Measurements from ENCODE around the gene SLC50A1. TPM values are rescaled to one million over a fixed set of nuclear protein-coding genes. Genes with fewer than 3 reads are reported as not detected.

SLC50A1 gene
- total and polyA plus RNA-seq, 12 donors: 5.5 to 33.7 (median 8.2) TPM

- Histone ChIP-seq H3K4me3 (no peak overlapping the region), H3K9me3 (no peaks in the 10 kb centered on the region), H3K4me1 (peaks cover 0 to 14% (median 8%) of the 10 kb centered on the region in 9 donors), H3K27me3 (no peaks in the 10 kb centered on the region), H3K36me3 (no peaks in the 10 kb centered on the region), H3K27ac (no peak overlapping the region)
- DNase-seq (no peak), ATAC-seq (no peak)
- 89 to 90% methylated on average over 20 of the region's 20 CpGs for WGBS, 2 donors
- no peak for TF ChIP-seq CTCF (IDR thresholded peaks at IDR 0.05)
- intact Hi-C loops (cut with DNase I): no loop called here
Observed at GRCh38 chr1:155183775-155184221, 48.1 kb downstream of the SLC50A1 start.

DNA sequence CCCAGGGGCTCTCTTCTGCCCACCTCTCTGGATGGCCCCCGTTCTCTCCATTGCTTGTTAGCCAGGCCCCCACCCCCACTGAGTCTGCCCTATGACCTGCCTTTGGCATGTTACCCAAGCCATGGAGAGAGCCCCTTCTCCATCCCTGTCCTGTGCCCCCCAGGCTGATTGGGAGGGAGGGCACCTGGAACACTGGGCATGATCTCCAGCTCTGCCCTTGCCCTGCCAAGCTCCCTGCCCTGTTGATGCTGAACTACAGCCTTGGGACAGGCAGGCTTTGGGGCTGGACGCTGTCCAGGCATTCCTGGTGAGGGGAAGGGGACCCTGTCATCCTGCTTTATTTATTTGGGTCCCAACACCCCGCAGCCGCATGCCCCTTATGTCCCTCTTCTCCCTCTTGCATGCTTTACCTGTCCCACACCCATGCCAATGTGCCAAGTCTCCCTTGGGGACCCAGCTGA is 48.7 kb downstream of the SLC50A1 start:
- 90 to 95% methylated on average over 4 of the region's 4 CpGs for WGBS, 2 donors
- Histone ChIP-seq H3K27ac (peak overlapping the region in 5 of 10 donors; percentile 53 to 75 (median 66)), H3K4me1 (peaks cover 0 to 14% (median 8%) of the 10 kb centered on the region in 9 donors), H3K4me3 (no peak overlapping the region), H3K36me3 (no peaks in the 10 kb centered on the region), H3K27me3 (no peaks in the 10 kb centered on the region), H3K9me3 (no peaks in the 10 kb centered on the region)
- ATAC-seq (peak in 1 of 8 donors; percentile 5), DNase-seq (no peak)
- TF ChIP-seq CTCF (IDR thresholded peaks at IDR 0.05): no peak
- intact Hi-C loops (cut with DNase I): no loop called here

- H3K36me3 ChIP-seq: no peaks in the 10 kb centered on the region
- H3K9me3 ChIP-seq: no peaks in the 10 kb centered on the region
- ATAC-seq (peak; percentile 47 to 83 (median 67)), DNase-seq (peak in 1 of 2 donors; percentile 48)
- H3K4me1 ChIP-seq: peaks cover 0 to 14% (median 8%) of the 10 kb centered on the region in 9 donors
- H3K4me3 ChIP-seq: no peak overlapping the region
- peak overlapping the region in 9 of 10 donors; percentile 19 to 75 (median 64) for H3K27ac ChIP-seq
- WGBS, 2 donors: 39 to 48% methylated on average over 21 of the region's 21 CpGs
- TF ChIP-seq CTCF (IDR thresholded peaks at IDR 0.05): no peak
- H3K27me3 ChIP-seq: no peaks in the 10 kb centered on the region
- intact Hi-C loops (cut with DNase I): no loop called here
Observed at GRCh38 chr1:155184835-155185782, 49.5 kb downstream of the SLC50A1 start.

DNA sequence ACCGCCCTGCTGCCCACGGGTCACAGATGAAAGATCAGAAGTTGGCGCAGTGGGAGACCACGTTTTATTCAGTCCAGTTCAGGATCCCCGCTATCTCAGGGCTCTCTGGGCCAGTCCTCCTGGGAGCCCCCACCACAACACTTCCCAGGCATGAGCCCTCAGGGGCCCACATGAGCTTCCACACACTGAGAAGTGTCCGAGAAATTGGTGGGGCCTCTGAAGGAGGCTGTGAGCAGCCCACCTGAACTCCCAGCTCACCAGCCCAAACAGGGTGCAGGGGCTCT is 50.1 kb downstream of the SLC50A1 start:
- ATAC-seq: peak in 1 of 8 donors; percentile 2
- H3K4me1 ChIP-seq: peaks cover 0 to 14% (median 8%) of the 10 kb centered on the region in 9 donors

More for the DNA sequence above, 50.1 kb downstream of the SLC50A1 start:
- intact Hi-C loops (cut with DNase I): no loop called here
- H3K27ac ChIP-seq: peak overlapping the region in 5 of 10 donors; percentile 64 to 75 (median 66)
- WGBS, 2 donors: 69 to 71% methylated on average over 6 of the region's 6 CpGs
- DNase-seq: no peak
- H3K36me3 ChIP-seq: no peaks in the 10 kb centered on the region
- H3K4me3 ChIP-seq: no peak overlapping the region
- H3K27me3 ChIP-seq: no peaks in the 10 kb centered on the region
- no peak for TF ChIP-seq CTCF (IDR thresholded peaks at IDR 0.05)
- no peaks in the 10 kb centered on the region for H3K9me3 ChIP-seq
